ENCODE results near the gene COL3A1.

Gene COL3A1

GRCh38 chr2:188974164-188974563, at the start of gene COL3A1:
Gene COL3A1 (plus strand): TSS chr2:188974373. CDS start chr2:188974490, 117 bp downstream.
- no peak for DNase-seq
- intact Hi-C loops (cut with DNase I) = no loop called here

DNA sequence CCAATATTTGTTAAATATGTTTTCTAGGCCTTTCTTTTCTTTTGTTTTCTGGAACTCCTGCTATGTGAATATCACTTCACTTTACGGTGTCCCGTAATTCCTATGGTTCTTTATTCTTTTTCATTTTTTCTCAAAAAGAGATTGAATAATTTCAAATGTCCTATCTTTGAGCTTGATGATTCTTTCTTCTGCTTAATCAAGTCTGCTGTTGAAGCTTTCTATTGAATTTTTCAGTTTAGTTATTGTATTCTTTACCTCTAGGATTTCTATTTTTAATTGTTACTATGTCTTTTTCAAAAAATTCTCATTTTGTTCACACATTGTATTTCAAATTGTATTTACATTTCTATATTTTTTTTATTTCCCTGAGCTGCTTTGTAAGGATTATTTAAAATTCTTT, 45.5 kb upstream of the COL3A1 start:
- no peak for DNase-seq
- intact Hi-C loops (cut with DNase I) = no loop called here

DNA sequence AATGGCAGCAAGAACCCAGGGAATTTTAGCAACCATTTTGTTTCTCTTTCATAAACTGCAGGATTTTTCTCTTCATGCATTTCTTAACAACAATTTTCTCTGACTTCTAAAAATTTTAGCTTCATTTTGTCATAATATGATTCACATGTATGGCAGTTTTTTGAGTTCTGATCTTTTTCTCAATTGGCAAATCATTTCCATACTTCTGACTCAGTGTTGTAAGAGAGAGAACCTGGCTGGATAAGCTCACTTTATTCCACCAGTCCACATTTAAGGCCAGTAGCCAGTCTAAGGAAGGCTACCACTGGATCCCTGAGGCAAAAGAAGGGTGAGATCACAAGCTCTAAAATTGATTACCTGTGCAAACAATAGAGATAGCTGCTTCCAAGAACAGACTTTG, 42.8 kb upstream of the COL3A1 start:
- no peak for DNase-seq
- intact Hi-C loops (cut with DNase I) = no loop called here

DNA sequence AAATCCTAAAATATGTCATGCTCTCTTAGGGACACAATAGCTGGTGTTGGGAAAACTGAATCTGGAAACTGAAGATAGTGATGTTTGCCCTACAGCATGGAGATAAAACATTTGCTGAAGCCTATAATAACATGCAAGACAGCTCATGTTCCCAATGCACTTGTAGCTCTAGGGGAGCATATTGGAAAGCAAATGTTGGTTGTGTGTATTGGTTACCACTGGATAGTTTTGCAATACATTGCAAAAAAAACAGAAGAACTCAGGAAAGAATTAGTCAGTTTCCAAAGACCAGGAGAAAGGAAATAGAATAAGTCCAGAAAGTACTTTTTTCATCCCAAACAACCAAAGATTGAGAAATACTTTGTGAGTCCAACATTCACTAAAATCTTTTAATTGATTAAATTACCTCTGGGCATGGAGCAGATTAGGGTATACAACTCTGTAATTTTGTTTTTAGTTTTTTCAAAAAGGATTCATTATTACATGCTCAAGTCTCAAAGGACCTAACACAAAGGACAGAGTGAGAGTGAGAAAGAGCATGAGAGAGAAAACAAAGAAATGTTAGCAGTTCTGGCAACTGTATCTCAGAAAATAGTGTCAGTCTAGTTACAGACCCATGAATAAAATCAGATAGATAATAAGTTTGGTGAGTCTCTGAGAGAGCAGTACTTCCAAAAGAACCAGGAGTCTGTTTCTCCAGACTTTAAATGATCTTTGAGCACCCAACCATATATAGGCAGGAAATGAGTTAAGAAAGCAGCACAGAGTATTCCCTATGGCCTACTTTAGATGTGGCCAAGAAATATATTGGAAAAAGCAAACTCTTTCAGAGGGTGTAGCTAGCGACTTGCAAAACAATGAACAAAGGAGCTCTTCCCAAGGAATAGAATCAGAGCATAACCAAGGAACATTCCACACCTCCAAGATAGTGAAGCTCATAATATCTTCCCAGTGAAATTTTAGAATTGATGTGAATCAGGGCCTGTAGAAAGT, 36.6 kb upstream of the COL3A1 start:
- intact Hi-C loops (cut with DNase I) = no loop called here
- no peak for DNase-seq

DNA sequence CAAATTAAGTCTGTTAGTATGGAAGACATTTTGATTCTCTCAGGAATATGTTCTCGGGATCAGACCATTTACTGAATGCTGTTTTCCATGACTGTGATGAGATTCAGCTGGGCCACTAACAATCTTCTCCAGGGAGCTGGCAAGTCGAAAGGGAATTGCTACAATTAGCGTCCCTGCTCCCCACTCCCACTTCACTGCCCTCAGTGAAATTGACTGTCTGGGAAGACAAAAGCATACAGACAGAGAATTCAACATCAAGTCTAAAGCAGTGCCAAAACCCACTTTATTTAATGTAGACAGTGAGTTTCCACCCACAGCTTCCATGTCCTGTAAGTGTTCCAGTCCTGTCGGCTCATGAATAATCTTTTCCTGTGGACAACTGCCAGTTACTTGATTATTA, 34.0 kb upstream of the COL3A1 start:
- intact Hi-C loops (cut with DNase I) = no loop called here

GRCh38 chr2:188944442-188944841, 29.7 kb upstream of the COL3A1 start:
- intact Hi-C loops (cut with DNase I) = no loop called here
- DNase-seq = no peak

More for the DNA sequence above, 34.0 kb upstream of the COL3A1 start:
- DNase-seq = no peak

- DNase-seq = no peak
- intact Hi-C loops (cut with DNase I) = no loop called here
Measured at GRCh38 chr2:188949046-188949818, 24.9 kb upstream of the COL3A1 start.

- DNase-seq = no peak
- intact Hi-C loops (cut with DNase I) = no loop called here
Measured at GRCh38 chr2:188952901-188953300, 21.3 kb upstream of the COL3A1 start.

DNA sequence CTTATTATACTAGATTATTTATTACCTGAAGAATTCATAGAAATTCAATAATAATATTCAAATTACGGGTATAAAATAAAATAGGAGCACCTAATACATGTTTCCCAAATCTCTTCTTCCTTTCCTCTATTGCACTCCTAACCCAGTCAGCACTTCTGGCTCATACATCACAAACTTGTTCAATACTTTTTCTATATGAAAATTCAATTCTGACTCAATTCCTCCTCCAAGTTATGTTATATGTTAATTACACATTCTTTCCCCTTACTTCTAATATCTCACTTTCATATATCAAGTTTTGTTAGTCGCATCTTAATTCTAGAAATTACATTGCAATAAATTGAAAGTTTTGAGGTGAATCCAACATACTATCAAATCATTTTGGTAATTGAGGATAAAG, 17.9 kb upstream of the COL3A1 start:
- no peak for DNase-seq
- intact Hi-C loops (cut with DNase I) = no loop called here

GRCh38 chr2:188956961-188957360, 17.2 kb upstream of the COL3A1 start:
- intact Hi-C loops (cut with DNase I) = no loop called here
- DNase-seq = no peak

- intact Hi-C loops (cut with DNase I) = no loop called here
- DNase-seq = no peak
Measured at GRCh38 chr2:188957646-188958045, 16.5 kb upstream of the COL3A1 start.

- intact Hi-C loops (cut with DNase I) = no loop called here
- no peak for DNase-seq
Measured at GRCh38 chr2:188963741-188964140, 10.4 kb upstream of the COL3A1 start.

GRCh38 chr2:188964976-188965546, 9.1 kb upstream of the COL3A1 start:
- no peak for DNase-seq
- intact Hi-C loops (cut with DNase I) = no loop called here

GRCh38 chr2:188965563-188965962, 8.6 kb upstream of the COL3A1 start:
- no peak for DNase-seq
- intact Hi-C loops (cut with DNase I) = no loop called here

DNA sequence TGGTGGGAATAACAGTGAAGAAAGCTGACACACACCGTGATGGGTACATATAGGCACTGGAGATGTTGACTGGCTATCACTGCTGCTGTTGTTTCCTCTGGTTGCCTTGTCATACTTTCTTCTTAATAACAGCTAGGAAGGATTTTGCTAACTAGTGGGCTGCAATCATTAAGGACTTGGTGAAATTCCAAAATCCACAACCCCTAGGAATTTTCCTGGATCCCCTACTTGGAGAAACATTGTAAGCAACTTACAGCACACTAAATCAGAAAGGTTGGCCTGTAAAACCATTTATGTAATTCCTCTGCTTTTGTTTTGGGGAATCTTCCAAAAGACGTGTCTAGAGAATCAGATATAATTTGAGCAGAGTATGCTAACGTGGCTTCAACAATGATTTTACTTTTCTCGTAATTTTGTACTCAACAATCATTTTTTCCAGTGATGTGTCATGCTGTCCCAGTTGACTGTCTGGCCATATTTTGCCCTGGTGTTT, 8.0 kb upstream of the COL3A1 start:
- intact Hi-C loops (cut with DNase I) = no loop called here
- DNase-seq = no peak

GRCh38 chr2:188966728-188967440, 7.3 kb upstream of the COL3A1 start:
- DNase-seq = no peak
- intact Hi-C loops (cut with DNase I) = no loop called here

DNA sequence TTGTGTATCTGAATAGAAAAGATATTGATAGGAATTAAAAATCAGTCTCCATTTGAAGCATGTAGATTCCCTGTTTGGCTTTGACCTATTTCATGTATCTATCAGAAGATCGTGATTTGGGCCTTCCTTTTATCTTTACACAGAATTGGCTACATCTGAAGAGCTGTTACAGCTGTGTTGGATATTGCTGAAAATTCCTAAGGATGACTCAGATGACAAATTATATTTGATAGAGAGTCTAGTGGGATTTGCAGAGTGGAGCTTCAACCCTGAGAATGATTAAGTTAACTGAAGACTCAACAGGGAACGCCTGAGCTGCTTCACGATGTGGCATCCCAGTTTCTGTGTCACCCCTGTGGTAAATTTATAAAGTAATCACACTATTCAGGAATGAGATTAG, 4.9 kb upstream of the COL3A1 start:
- intact Hi-C loops (cut with DNase I) = no loop called here
- no peak for DNase-seq

GRCh38 chr2:188969651-188970050, 4.5 kb upstream of the COL3A1 start:
- intact Hi-C loops (cut with DNase I) = no loop called here
- DNase-seq = no peak

- intact Hi-C loops (cut with DNase I) = no loop called here
- no peak for DNase-seq
Measured at GRCh38 chr2:188970211-188970610, 4.0 kb upstream of the COL3A1 start.
